ENCODE data around the gene IFNAR1. TPM values are rescaled to one million over a fixed set of nuclear protein-coding genes. Genes with fewer than 3 reads are reported as not detected.

Gene IFNAR1
- 24.2 TPM for polyA plus RNA-seq (2012; ENCODE audit: low read depth, missing spikeins)

DNA sequence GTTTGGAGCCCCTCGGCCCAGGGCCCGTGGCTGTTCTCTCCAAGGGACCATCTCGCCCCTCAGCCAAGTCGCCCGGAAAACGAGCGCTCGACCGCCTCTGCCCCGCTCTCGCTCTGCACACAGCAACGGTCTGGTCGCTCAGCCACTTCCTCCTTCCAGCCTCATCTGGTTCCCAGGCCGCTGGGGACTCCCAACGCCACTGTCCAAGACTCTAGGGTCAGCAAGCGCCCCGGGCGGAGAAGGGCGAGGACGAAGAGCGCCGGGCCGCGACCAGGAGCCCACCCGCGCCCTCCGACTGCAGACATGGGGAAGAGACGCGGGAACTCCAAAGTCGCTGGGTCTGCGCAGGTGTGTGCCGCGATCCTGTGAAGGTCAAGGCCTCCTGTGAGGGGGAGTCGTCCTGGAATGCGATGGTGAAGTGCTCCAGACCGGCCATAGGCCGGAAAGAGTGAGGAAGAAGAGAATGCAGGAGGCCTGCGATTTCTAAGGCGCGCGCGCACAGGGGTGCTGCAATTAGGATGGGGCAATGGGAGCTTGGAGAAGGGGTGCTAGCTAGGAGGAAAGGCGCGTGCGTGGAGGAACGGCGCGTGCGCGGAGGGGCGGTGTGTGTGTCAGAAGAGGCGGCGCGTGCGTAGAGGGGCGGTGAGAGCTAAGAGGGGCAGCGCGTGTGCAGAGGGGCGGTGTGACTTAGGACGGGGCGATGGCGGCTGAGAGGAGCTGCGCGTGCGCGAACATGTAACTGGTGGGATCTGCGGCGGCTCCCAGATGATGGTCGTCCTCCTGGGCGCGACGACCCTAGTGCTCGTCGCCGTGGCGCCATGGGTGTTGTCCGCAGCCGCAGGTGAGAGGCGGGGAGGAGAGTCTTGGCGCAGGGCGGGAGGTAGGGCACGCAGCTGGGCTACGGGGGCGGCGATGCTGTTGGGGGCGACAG, at the start of gene IFNAR1:
Gene IFNAR1, plus strand, starts transcription at position 680 of the 931 bp plus-strand sequence. Its CDS starts 86 bp downstream, at position 766.
- peak; percentile 83 for DNase-seq (ENCODE audit: insufficient read length, low spot score)
- peak; percentile 99 for FAIRE-seq
- TF ChIP-seq PAX5 (IDR thresholded peaks at IDR 0.05; ENCODE audit: insufficient read depth, low read length, severe bottlenecking) (no peak), TAF1 (IDR thresholded peaks at IDR 0.05; ENCODE audit: low read depth, low read length) (peak; percentile 64; the same call in 1 of the 2 replicates), SPI1 (IDR thresholded peaks at IDR 0.05; ENCODE audit: low read depth, low read length) (peak; percentile 91), POU2F2 (IDR thresholded peaks at IDR 0.05; ENCODE audit: low read depth, low read length) (peak; percentile 14; the same call in 1 of the 2 replicates), POLR2A (IDR thresholded peaks at IDR 0.05; ENCODE audit: low read depth, low read length) (peak; percentile 86), POLR2AphosphoS5 (IDR thresholded peaks at IDR 0.05; ENCODE audit: low read depth, low read length) (peak; percentile 45; the same call in 1 of the 2 replicates)

DNA sequence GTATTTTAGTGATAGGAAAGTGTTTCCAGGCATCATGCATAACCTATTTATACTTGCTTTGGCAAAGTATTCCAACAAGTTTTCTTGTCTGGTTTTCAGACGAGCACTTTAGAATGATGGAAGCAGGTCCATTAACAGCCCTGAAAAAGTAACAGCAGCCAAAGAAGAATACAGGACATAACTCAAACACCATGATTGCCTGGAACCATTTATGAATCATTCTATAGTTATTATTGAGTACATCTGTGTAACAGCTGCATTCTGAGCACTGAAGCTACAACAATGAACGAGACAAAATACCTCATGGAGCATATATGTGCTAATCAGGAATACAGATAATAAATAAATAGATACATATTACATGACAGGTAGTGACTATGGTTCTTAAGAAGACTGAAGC, 46.0 kb upstream of the IFNAR1 start:
- no peak for TF ChIP-seq POLR2A (IDR thresholded peaks at IDR 0.05; ENCODE audit: low read depth, low read length)
- no peak for TF ChIP-seq POLR2AphosphoS5 (IDR thresholded peaks at IDR 0.05; ENCODE audit: low read depth, low read length)
- no peak for TF ChIP-seq SPI1 (IDR thresholded peaks at IDR 0.05; ENCODE audit: low read depth, low read length)
- no peak for FAIRE-seq
- no peak for DNase-seq (ENCODE audit: insufficient read length, low spot score)

DNA sequence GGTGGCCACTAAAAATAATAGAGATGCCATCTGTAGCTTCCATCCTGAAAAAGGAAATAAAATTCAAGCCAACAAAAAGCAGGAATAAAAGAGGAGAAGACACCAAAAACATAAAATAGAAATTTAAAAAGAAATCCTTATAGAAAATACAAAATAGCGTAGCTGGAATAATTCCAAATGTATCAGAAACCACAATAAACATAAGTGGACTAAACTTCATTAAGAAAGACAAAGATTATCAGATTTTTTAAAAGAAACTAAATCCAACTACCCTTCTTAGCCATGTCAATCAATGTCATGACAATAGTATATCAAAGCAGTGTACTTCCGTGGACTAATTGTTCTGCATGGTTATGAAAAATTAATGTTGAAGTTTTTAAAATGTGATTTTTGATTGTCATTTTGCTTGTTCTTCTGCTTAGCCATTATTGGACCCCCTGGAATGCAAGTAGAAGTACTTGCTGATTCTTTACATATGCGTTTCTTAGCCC, 45.4 kb upstream of the IFNAR1 start:
- FAIRE-seq: no peak
- TF ChIP-seq PAX5 (IDR thresholded peaks at IDR 0.05; ENCODE audit: insufficient read depth, low read length, severe bottlenecking) (no peak), POU2F2 (IDR thresholded peaks at IDR 0.05; ENCODE audit: low read depth, low read length) (no peak), TAF1 (IDR thresholded peaks at IDR 0.05; ENCODE audit: low read depth, low read length) (no peak), POLR2A (IDR thresholded peaks at IDR 0.05; ENCODE audit: low read depth, low read length) (no peak)
- DNase-seq (ENCODE audit: insufficient read length, low spot score): no peak

DNA sequence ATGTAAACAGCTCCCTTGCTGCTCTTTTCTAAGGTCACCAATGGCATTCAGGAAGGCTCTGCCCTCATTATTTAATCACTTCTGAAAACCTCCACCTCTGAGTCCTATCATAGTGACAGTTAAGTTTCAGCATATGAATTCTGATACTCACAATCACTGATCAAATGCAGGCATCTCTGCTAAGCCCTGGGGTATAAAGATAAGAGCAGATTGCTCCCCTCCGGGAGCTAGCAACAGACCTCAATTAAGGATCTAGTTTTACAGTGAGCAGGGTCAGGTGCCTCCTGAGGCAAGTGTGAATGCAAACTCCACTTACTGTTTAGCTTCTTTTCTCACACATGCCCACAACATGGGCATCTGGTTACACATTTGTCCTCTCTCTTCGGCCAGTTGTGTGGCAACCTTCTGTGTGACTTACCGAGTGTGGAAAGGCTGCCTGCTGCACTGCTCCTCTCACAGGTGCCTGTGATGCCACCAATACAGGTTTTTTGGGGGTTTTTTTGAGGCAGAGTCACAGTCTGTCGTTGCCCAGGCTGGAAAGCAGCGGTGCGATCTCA, 43.6 kb upstream of the IFNAR1 start:
- FAIRE-seq: no peak
- TF ChIP-seq POLR2AphosphoS5 (IDR thresholded peaks at IDR 0.05; ENCODE audit: low read depth, low read length) (no peak), POU2F2 (IDR thresholded peaks at IDR 0.05; ENCODE audit: low read depth, low read length) (no peak), SPI1 (IDR thresholded peaks at IDR 0.05; ENCODE audit: low read depth, low read length) (no peak), TAF1 (IDR thresholded peaks at IDR 0.05; ENCODE audit: low read depth, low read length) (no peak), POLR2A (IDR thresholded peaks at IDR 0.05; ENCODE audit: low read depth, low read length) (no peak), PAX5 (IDR thresholded peaks at IDR 0.05; ENCODE audit: insufficient read depth, low read length, severe bottlenecking) (no peak)
- no peak for DNase-seq (ENCODE audit: insufficient read length, low spot score)

DNA sequence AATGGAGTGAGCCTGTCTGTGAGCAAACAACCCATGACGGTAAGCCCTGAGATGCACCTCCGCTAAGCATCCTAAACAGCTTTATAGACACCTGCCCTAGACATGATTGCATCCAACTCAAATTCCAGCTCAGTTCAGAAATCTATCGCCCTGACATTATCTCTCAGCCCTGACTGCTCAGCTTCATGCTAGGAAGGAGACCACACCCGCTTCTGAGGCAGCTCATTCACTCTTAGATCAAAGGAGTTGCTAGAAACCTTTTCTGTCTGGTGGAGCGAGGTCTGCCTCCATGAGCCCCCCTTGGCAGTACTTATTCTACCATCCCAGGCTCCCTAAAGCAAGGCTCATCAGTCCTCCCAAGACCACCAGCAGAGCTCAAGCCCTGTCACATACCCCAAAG, 41.6 kb upstream of the IFNAR1 start:
- TF ChIP-seq POLR2A (IDR thresholded peaks at IDR 0.05; ENCODE audit: low read depth, low read length): no peak
- no peak for TF ChIP-seq TAF1 (IDR thresholded peaks at IDR 0.05; ENCODE audit: low read depth, low read length)
- no peak for TF ChIP-seq POLR2AphosphoS5 (IDR thresholded peaks at IDR 0.05; ENCODE audit: low read depth, low read length)
- TF ChIP-seq SPI1 (IDR thresholded peaks at IDR 0.05; ENCODE audit: low read depth, low read length): no peak
- DNase-seq (ENCODE audit: insufficient read length, low spot score) (no peak), FAIRE-seq (no peak)

DNA sequence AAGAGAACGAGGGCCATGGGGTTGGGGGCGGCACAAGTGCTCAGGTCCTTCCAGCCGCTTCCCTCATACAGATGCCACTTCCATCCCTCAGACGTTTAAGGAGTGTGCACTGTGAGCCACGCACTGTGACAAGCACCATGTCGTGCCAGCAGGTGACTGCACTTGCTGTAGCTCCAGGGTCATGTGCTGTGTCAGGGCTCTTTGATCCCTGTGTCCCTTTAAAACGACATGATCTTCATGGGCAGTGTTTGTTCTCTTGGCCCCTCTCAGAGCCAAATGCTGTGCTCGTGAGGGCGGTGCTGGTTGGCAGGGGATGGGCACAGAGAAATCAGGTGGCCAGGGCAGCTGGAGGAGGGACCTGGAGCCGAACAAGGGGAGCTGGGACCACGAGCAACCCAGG, 38.7 kb upstream of the IFNAR1 start:
- DNase-seq (ENCODE audit: insufficient read length, low spot score) (no peak), FAIRE-seq (peak; percentile 13)
- TF ChIP-seq PAX5 (IDR thresholded peaks at IDR 0.05; ENCODE audit: insufficient read depth, low read length, severe bottlenecking) (no peak), POLR2A (IDR thresholded peaks at IDR 0.05; ENCODE audit: low read depth, low read length) (no peak), POU2F2 (IDR thresholded peaks at IDR 0.05; ENCODE audit: low read depth, low read length) (no peak)

DNA sequence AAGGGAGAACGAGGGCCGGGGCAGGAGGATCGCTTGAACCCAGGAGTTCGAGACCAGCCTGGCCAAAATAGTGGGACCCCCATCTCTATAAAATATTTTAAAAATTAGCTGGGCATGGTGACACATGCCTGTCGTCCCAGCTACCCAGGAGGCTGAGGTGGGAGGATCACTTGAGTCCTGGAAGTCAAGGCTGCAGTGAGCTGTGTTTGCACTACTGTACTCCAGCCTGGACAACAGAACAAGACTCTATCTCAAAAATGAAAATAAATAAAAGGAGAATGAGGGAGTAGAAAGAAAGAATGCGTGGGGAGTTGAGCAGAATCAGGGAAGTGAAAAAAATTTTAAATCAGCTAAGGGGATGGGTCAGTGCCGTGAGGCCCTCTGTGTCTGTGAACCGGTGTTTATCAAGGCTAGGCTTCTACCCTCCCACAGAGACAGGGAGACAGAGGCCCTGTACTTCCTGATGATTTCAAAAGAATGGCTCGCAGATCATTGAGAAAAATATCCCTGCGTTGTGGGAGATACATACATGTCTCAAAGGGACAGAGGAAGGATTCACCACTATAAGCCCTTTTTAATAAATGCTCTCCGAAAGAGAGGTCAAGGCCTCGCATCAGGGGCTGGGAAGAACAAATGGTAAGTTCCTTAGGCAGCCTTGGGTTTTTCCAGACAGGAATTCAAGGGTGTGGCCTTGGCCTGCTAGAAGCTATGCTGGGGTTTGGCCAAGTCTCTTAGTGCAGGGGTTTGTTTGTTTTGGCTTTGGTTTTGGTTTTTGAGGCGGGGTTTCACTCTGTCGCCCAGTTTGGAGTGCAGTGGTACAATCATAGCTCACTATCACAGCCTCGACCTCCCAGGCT, 37.9 kb upstream of the IFNAR1 start:
- TF ChIP-seq SPI1 (IDR thresholded peaks at IDR 0.05; ENCODE audit: low read depth, low read length): peak; percentile 30; the same call in 1 of the 2 replicates
- no peak for TF ChIP-seq TAF1 (IDR thresholded peaks at IDR 0.05; ENCODE audit: low read depth, low read length)
- FAIRE-seq (no peak), DNase-seq (ENCODE audit: insufficient read length, low spot score) (no peak)

DNA sequence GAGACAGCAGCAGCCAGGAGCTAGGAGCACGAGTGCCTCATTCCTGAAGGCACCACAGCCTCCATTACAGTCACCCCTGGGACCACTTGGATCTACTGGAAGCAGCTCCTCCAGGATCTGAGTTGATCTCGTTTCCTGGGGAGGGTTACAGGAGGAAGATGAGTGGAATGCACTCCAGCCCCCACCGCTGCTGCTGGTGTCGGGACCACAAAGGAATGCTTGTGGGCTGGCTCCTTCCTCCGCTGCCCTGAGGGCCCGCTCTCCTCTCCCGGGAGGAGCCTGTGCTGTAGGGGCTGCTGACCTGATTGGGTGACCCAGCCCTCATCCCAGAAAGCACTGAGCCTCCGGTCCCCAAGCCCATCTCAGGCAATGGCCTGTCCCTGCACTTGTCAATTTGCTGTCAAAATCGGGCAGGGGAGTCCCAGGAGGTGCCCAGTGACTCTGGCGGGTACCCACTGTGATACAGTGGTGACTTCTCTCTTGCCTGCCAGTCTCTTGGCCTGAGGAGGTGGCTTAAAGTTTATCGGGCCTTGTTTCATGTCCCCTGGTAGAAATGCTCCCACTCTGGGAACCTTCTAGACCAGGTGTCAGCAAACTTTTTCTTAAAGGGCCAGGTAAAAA, 35.5 kb upstream of the IFNAR1 start:
- no peak for FAIRE-seq
- no peak for DNase-seq (ENCODE audit: insufficient read length, low spot score)
- TF ChIP-seq PAX5 (IDR thresholded peaks at IDR 0.05; ENCODE audit: insufficient read depth, low read length, severe bottlenecking): no peak
- no peak for TF ChIP-seq TAF1 (IDR thresholded peaks at IDR 0.05; ENCODE audit: low read depth, low read length)
- TF ChIP-seq POLR2A (IDR thresholded peaks at IDR 0.05; ENCODE audit: low read depth, low read length): no peak
- no peak for TF ChIP-seq SPI1 (IDR thresholded peaks at IDR 0.05; ENCODE audit: low read depth, low read length)
- no peak for TF ChIP-seq POLR2AphosphoS5 (IDR thresholded peaks at IDR 0.05; ENCODE audit: low read depth, low read length)
- TF ChIP-seq POU2F2 (IDR thresholded peaks at IDR 0.05; ENCODE audit: low read depth, low read length): no peak

DNA sequence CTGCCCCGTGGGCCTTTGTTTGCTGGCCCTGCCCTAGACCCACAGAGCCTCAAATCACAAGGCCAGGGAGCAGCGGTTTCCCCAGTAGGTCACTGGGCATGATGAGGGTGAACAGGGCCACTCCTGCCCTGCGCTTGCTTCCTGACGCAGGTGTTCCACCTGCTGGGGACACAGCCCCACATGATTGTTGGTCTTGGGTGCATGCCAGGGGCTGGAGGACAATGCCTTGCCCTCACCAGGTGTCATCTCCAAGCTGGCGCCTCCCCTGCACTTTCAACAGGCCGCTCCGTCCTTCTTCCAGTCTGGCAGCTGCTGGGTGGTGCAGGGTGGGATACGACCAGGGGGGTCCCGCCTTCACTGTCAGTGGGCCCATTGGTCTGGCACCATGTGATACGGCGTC, 34.3 kb upstream of the IFNAR1 start:
- FAIRE-seq: no peak
- no peak for TF ChIP-seq POLR2AphosphoS5 (IDR thresholded peaks at IDR 0.05; ENCODE audit: low read depth, low read length)
- no peak for TF ChIP-seq SPI1 (IDR thresholded peaks at IDR 0.05; ENCODE audit: low read depth, low read length)
- no peak for TF ChIP-seq PAX5 (IDR thresholded peaks at IDR 0.05; ENCODE audit: insufficient read depth, low read length, severe bottlenecking)
- no peak for TF ChIP-seq TAF1 (IDR thresholded peaks at IDR 0.05; ENCODE audit: low read depth, low read length)

More for the DNA sequence above, 34.3 kb upstream of the IFNAR1 start:
- DNase-seq (ENCODE audit: insufficient read length, low spot score): no peak
